Measurements from ENCODE around the gene SYT6. TPM values are rescaled to one million over a fixed set of nuclear protein-coding genes. Genes with fewer than 3 reads are reported as not detected.

The SYT6 gene
- total RNA-seq, 1 experiment from 2014 or later: not detected

DNA sequence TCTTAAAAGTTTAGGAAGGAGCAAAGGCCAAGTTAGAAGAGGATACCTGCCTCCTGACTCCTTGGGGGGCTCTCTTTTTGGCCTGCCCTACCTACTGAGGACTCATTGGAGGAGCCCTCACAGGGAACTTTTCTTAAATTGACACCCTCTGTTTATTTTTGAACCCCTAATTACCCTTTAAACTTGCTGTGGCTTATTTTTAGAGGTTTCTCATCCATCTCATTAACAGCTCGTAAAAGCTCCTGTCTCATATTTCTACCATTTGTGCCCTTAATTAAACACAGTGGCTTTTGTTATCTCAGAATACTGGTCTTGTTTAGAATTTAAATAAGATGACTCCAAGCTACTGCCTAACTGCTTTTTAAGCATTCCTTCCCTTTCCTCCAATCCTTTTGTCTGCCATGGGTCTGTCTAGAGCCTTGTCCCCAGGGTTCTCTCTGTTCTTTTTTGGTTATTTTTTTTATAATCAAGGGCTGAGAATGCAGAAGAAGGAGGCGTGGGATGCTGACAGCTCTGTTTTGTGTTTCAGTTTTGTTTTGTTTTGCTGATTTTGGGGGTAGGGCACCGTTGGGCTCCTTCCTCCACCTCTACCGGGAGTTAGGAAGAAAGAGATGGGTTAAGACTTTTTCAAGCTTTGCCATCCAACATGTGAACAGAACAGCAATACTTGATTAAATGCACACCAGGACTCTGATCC, 78.0 kb downstream of the SYT6 start:
- H3K27ac ChIP-seq (ENCODE audit: low read depth, low read length): no peak overlapping the region
- no peaks in the 10 kb centered on the region for H4K20me1 ChIP-seq (ENCODE audit: insufficient read depth)
- intact Hi-C loops (cut with micrococcal nuclease): no loop called here
- no peak overlapping the region for H3K4me3 ChIP-seq (replicated peaks in 1 of 2; ENCODE audit: low read depth in 1 of 2, low read length in 2 of 2)
- H3K9ac ChIP-seq (ENCODE audit: low read length): no peak overlapping the region
- CTCF ChIA-PET: no interaction called here
- H3K9me2 ChIP-seq (ENCODE audit: insufficient read depth): no peaks in the 10 kb centered on the region
- no TSS peak for BruUV-seq (replicated peaks)
- no peaks in the 10 kb centered on the region for H3K4me1 ChIP-seq (ENCODE audit: control insufficient read depth in 1 of 2, insufficient read depth in 2 of 2, low read length in 2 of 2)
- RAD21 ChIA-PET (ENCODE audit: low non-redundant PET in 1 of 2, low total read pairs in 2 of 2, uncharacterized antibody in 2 of 2, unreplicated experiment in 2 of 2): no interaction called here
- TF ChIP-seq CBX3 (IDR thresholded peaks at IDR 0.05; ENCODE audit: low read depth) (no peak), CEBPB (IDR thresholded peaks at IDR 0.05; ENCODE audit: low read depth) (no peak), POLR2A (IDR thresholded peaks at IDR 0.05; ENCODE audit: borderline replicate concordance, extremely low read depth, insufficient read depth, insufficient read length) (no peak), SRF (IDR thresholded peaks at IDR 0.05; ENCODE audit: low read depth) (no peak), ELF1 (IDR thresholded peaks at IDR 0.05; ENCODE audit: borderline replicate concordance, low read depth) (no peak), EZH2 (IDR thresholded peaks at IDR 0.05) (no peak), RAD21 (IDR thresholded peaks at IDR 0.05; ENCODE audit: low read depth) (no peak), ZFX (IDR thresholded peaks at IDR 0.05) (no peak), ZNF274 (IDR thresholded peaks at IDR 0.05; ENCODE audit: low read depth, low read length) (no peak), SIN3A (IDR thresholded peaks at IDR 0.05; ENCODE audit: low read depth) (no peak), TCF7L2 (IDR thresholded peaks at IDR 0.05; ENCODE audit: borderline replicate concordance, extremely low read depth, insufficient read depth, insufficient read length) (no peak), YY1 (IDR thresholded peaks at IDR 0.05; ENCODE audit: extremely low read depth, insufficient replicate concordance, low read depth, low read length) (no peak), EZH2phosphoT487 (IDR thresholded peaks at IDR 0.05; ENCODE audit: borderline replicate concordance) (no peak), FOSL1 (IDR thresholded peaks at IDR 0.05; ENCODE audit: low read depth) (no peak), POLR2AphosphoS5 (IDR thresholded peaks at IDR 0.05; ENCODE audit: low read depth, low read length) (no peak), EGR1 (IDR thresholded peaks at IDR 0.05; ENCODE audit: low read depth) (no peak)
- TF ChIP-seq, protein P1, sequence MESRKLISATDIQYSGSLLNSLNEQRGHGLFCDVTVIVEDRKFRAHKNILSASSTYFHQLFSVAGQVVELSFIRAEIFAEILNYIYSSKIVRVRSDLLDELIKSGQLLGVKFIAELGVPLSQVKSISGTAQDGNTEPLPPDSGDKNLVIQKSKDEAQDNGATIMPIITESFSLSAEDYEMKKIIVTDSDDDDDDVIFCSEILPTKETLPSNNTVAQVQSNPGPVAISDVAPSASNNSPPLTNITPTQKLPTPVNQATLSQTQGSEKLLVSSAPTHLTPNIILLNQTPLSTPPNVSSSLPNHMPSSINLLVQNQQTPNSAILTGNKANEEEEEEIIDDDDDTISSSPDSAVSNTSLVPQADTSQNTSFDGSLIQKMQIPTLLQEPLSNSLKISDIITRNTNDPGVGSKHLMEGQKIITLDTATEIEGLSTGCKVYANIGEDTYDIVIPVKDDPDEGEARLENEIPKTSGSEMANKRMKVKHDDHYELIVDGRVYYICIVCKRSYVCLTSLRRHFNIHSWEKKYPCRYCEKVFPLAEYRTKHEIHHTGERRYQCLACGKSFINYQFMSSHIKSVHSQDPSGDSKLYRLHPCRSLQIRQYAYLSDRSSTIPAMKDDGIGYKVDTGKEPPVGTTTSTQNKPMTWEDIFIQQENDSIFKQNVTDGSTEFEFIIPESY (IDR thresholded peaks at IDR 0.05; ENCODE audit: extremely low read depth, insufficient replicate concordance, low read length): no peak
- TF ChIP-seq, protein P2, sequence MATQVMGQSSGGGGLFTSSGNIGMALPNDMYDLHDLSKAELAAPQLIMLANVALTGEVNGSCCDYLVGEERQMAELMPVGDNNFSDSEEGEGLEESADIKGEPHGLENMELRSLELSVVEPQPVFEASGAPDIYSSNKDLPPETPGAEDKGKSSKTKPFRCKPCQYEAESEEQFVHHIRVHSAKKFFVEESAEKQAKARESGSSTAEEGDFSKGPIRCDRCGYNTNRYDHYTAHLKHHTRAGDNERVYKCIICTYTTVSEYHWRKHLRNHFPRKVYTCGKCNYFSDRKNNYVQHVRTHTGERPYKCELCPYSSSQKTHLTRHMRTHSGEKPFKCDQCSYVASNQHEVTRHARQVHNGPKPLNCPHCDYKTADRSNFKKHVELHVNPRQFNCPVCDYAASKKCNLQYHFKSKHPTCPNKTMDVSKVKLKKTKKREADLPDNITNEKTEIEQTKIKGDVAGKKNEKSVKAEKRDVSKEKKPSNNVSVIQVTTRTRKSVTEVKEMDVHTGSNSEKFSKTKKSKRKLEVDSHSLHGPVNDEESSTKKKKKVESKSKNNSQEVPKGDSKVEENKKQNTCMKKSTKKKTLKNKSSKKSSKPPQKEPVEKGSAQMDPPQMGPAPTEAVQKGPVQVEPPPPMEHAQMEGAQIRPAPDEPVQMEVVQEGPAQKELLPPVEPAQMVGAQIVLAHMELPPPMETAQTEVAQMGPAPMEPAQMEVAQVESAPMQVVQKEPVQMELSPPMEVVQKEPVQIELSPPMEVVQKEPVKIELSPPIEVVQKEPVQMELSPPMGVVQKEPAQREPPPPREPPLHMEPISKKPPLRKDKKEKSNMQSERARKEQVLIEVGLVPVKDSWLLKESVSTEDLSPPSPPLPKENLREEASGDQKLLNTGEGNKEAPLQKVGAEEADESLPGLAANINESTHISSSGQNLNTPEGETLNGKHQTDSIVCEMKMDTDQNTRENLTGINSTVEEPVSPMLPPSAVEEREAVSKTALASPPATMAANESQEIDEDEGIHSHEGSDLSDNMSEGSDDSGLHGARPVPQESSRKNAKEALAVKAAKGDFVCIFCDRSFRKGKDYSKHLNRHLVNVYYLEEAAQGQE (IDR thresholded peaks at IDR 0.05; ENCODE audit: low read depth): no peak
- TF ChIP-seq, protein P3, sequence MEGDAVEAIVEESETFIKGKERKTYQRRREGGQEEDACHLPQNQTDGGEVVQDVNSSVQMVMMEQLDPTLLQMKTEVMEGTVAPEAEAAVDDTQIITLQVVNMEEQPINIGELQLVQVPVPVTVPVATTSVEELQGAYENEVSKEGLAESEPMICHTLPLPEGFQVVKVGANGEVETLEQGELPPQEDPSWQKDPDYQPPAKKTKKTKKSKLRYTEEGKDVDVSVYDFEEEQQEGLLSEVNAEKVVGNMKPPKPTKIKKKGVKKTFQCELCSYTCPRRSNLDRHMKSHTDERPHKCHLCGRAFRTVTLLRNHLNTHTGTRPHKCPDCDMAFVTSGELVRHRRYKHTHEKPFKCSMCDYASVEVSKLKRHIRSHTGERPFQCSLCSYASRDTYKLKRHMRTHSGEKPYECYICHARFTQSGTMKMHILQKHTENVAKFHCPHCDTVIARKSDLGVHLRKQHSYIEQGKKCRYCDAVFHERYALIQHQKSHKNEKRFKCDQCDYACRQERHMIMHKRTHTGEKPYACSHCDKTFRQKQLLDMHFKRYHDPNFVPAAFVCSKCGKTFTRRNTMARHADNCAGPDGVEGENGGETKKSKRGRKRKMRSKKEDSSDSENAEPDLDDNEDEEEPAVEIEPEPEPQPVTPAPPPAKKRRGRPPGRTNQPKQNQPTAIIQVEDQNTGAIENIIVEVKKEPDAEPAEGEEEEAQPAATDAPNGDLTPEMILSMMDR (IDR thresholded peaks at IDR 0.05 in 2 of 3, conservative IDR thresholded peaks at IDR 0.05 in 1 of 3; ENCODE audit: borderline replicate concordance in 1 of 3, insufficient read depth in 1 of 3, low read depth in 2 of 3, low read length in 2 of 3): no peak
- TF ChIP-seq, protein P4, sequence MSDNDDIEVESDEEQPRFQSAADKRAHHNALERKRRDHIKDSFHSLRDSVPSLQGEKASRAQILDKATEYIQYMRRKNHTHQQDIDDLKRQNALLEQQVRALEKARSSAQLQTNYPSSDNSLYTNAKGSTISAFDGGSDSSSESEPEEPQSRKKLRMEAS (IDR thresholded peaks at IDR 0.05): no peak
- DNase-seq (ENCODE audit: low read depth, low spot score): no peak
- H3K9me3 ChIP-seq (ENCODE audit: control insufficient read depth in 1 of 2, insufficient read depth in 1 of 2, low read depth in 1 of 2, low read length in 2 of 2): peaks cover 11 to 12% of the 10 kb centered on the region in 2 experiments; a peak in 2 of 4 replicates
- no peak overlapping the region for H3K4me2 ChIP-seq (ENCODE audit: low read length)
- no peaks in the 10 kb centered on the region for H3K36me3 ChIP-seq (ENCODE audit: control insufficient read depth in 1 of 2, insufficient read depth in 2 of 2, low read length in 2 of 2)
- H2AFZ ChIP-seq (ENCODE audit: low read depth, low read length, poor library complexity, severe bottlenecking): no peak overlapping the region
- H3K79me2 ChIP-seq (ENCODE audit: insufficient read depth, low read length): no peaks in the 10 kb centered on the region
- no peak for ATAC-seq
- 0 out of 2 replicates have a peak, but pooled peaks cover 6% of the 10 kb centered on the region for H3K27me3 ChIP-seq (ENCODE audit: insufficient read depth, low read length)
- POLR2A ChIA-PET: no interaction called here
